EL (cell line): Measurements from ENCODE around the gene PITPNM3.
A peak's percentile ranks its signal among the peaks of the same experiment; 100 is the strongest.

Experiments
- DNase-seq: peaks from one replicate; pipeline ENCODE4 v3.0.0-alpha.2; 2016

PITPNM3 gene

DNA sequence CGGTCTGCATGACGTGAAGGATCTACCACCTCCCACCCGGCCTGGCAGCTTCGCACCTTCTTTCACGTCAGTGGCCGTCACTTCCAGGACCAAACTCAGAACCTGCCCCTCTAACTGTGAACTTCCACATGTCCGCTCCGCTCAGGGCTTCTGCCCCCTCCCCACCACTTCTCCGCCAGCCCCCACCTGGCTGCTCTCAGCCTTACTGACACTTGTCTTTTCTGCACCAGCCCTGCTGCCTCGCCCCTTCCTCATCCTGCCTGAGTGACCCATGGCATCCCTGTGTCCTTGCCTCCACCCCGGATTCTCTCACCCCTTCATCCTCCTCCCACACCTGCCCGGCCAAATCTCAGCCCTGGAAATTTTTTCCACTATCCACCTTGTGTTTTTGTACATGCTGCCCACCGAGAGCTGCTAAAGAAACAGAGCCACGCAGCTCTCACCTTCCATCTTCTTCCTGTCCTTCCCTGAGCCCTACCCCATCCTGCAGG lies 97.8 kb downstream of the PITPNM3 start:
- no peak for DNase-seq

DNA sequence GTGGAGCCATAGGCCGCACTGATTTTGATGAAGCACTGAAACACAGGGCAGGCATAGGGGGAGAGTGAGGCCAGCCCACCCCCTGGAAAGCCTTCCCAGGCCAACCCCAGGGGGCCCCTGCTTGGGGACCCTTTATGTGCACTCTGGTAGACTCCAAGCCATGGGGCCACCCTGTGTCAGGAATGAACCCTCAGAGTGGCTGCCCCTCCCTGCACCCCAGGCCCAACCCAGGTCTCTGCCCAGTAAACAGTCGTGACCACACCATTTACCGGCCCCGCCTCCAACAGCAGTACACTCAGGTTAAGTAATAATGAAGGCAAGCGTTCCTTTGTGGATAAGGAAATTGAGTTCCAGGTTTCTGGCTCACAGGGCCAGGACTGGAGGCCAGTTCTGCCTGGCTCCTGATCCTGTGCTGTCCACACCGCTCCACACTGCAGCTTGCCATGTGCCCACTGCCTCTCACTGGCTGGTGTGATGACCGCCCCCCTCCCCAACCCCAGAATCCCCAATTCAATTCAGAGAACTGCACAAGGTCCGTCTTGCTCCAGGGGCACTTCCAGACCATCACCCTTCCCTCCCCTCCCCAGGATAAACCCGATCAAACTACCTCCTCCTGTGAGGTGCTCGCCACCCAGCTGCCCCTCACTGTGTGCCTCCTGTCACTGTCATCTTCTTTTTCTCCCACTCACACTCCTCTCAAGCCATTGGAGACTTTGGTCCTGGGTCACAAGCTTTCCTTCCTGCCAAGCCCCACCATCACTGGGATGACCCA lies 98.5 kb downstream of the PITPNM3 start:
- no peak for DNase-seq

DNA sequence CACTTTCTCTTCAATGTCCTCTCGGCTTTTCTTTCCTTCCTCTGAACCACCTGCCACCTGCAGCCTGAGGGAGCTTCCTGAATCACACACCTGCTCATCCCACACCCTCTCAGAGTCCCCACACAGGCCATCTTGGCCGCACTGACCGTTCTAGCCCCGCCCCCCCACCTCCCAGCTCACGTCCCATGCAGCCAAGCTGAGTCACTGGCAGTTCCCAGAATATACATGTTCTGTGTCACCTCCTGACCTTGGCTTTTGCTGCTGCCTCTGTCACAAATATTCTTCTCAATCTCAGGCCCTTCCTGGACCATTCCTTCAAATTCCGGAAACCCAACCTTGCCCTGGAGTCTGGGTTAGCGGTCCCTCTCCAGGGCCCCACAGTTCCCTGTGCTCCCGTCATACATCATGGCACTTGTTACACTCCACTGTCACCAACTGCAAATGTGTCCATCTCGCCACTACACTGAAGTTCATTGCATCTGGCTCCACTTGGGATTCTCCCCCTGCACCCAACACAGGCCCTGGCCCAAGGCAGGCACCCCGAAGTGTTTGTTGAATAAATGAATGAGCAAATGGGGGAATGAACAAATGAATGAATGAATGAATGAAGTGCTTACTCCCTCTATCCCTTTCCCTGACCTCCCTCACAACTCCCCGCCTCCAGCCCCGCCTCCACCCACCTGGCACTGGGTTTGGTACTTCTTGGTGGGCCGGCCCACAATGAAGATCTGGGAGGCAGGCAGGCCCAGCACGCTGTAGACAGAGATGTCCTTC lies 99.3 kb downstream of the PITPNM3 start:
- peak; percentile 84 for DNase-seq

DNA sequence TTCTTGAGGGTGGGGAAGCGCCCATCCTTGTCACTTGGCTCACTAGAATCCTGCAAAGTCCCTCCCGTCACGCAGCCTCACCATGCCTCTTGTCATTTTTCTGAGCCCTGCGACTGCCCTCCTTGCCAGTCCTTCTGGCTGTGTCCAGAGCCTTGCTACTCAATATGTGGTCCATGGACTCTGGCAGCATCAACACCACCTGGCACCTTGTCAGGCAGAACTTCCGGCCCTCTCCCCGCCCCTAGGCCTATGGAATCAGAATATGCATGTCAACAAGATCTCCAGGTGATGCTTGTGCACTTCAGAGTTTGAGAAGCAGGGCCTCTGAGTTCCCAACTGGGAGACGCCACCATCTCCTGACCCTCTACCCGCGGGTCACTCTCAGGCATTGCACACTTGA lies 100.0 kb downstream of the PITPNM3 start:
- no peak for DNase-seq

DNA sequence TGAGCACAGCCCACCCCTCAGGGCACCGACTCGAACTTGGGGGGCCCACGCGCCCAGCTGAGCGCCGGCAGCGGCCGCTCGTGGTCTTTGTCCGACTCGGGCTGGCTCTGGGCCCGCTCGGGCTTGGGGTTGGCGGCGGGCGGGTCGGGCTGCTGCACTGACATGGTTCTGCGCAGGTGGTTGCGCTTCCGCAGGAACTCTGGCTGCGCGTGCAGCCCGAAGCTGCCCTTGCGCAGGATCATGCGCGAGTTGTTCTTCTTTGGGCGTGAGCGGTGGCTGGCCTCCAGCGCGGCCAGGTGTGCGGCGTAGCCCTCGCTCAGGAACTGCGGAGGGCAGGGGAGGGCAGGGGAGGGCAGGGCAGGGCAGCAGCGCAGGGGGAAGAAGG lies 101.0 kb downstream of the PITPNM3 start:
- no peak for DNase-seq

DNA sequence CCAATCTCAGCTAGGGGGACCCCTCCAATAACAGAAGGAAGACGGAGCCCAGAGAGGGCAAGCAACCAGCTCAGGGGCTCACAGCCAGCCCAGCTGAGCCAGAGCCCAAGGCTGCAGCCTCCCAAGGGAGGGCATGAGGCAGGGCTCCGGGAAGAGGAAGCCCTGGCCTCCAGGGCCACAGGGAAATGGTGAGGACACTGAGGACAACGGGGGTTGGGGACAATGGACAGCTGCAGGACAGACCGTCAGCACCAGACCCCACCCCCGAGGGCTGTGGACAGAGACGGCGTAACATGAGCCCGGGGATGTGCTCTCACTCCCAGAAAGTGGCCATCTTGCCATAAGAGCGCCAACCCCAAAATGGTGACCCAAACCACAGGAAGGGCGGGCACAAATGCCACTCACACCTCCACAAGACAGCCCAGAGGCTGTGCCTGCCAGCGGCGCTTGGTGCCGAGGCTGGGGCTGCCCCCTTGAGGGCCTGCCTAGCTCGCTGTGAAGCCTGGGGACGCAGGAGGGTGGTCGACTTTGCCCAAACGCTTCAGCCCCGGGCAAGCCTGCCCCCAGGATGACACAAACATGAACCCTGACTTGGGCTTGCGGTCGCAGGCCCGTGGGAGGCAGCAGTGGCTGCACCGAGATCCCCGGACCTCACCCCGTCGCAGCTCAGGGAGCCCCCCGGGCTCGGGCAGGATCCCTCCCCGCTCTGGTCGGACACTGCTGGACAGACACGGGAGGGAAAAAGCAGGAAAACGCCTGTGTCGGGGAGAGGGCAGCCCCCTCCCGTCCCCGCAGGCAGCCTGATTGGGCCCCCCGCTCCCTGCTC lies 101.6 kb downstream of the PITPNM3 start:
- DNase-seq, result no peak

DNA sequence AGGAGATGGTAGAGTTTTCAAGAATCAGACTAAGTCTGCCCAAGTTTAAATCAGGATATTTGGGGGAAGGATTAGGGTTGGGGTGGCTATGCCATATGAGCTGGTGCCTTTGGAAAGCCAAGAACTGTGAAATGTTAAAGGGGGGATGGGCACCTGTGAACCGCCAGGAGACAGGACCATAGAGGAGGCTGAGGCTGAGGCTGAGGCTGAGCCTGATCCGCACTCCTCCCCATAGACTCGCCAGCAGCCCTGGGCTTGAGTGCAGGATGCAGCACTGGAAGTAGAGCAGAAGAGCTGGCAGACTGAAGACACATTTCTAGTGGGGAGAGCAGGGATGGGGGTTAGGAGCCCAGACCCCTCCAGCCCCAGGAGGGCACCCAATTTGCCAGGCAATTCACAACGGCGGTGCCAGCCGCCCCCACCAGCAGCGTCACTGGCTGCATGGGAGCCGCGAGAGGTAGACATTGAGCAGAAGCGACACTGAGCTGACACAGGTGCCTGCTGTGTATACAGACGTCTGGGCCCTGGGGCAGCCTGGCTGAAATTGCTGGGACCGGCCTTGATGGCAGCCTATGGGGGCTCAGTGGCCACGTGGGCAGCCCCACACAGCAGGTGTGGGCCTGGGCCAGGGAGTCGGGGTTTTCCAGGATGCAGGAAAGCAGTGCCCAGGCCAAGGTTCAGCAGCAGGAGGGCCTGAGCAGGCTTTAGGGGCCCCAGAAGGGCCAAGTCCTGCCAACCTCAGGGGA lies 102.9 kb downstream of the PITPNM3 start:
- no peak for DNase-seq

DNA sequence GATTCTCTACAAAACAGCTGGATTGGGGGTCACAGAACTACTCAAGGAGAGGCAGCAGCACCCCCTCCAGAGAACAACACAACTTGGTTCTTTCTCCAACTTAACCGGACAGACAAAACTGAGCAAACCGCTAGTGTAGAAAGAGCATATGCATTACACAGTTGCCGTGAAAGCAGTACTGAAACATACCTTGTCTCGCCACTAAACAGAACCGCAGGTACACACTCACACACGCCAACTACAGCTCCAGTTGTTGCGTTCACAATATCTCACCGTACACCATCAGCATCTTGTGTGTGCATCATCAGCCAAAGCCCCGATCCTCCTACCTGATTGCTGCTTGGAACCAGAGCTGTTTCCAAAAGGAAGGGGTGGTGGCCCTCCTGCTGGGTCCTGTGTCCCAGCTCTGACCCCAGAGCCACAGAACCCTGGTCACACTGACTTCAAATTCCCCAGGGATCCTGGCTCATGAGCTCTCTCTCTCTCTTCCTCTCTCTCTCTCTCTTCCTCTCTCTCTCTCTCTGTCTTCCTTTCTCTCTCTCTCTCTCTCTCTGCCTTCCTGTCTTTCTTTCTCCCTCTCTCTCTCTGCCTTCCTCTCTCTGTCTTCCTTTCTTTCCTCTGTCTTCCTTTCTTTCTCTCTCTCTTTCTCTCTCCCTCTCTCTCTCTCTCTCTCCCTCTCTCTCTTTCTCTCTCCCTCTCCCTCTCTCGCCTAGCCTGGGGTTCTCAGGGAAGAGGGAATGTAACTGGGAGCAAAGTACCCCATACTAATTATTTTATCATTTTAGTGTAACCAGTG lies 103.7 kb downstream of the PITPNM3 start:
- DNase-seq, result no peak

DNA sequence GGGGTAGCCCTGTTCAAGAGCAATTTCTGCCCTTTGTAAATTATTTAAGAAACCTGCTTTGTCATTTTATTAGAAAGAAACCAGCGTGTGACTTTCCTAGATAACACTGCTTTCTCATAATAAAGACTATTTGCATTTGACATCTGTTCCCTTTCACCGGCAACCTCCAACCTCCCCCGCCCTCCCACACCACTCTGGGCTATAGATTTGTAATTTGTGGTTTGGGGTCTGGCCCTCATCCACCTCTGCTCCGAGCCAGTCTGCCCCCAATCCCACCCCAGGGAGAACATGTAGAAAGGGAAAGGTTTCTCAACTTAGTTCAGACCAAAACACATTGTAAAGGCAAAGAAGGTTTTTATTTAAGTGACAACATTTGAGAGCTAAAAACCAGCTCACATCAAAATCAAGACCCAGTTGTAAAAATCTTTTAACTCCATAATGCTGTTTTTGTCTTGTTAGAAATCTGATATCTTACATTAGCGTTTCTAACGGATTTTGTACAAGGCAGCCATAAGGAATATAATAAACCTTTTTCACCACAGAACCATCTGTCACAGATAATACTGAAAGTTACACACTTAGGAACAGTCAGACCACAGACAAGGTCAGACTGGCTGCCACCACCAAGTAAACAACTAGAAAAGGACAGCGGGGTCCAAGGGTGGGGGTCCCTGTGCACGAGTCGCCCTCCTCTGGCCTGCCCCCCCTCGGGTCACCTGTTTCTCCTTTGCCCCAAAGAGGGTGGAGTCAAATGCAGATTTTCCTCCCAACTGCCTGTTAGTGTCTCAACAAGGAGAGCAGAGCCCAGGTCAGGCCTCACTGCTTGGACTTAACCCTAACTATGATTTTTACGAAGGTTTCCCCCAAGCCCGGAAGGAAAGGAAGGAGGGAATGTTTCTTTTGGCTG lies 105.2 kb downstream of the PITPNM3 start:
- DNase-seq, result no peak

DNA sequence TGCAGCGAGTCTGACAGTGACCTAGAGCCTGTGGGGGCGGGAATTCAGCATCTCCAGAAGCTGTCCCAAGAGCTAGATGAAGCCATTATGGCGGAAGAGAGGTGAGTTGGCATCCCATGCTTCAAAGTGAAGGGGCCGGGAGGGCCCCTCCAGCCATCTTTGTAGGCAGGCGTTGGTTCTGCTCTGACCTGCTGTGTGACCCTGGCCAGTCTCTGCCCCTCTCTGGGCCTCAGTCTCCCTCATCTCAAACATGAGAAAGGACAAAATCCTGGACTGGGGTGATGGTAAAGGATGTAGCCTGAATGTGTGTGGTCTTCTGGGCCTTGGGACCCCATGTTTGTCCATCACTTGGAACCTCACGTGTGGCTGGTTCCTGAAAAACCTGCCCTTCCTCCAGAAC lies 107.0 kb downstream of the PITPNM3 start:
- no peak for DNase-seq

DNA sequence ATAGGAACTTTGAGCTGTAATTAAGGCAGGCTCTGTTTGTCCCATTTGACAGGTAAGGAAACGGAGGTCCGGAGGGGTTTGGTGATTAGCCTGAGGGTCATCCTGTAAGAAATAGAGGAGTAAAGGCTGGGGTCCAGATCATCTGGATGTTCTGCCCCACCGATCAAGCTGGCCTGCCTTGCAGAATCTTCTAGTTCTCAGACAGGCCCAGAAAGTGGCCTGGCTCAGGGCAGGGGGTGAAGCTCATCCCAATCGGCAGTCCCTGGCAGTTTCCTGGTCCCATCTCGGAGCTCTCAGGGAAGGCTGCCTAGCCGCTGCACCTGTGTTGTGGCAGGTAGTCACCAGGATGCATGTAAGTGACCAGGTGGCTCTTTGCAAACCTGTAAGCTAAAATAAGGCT lies 107.9 kb downstream of the PITPNM3 start:
- no peak for DNase-seq

DNA sequence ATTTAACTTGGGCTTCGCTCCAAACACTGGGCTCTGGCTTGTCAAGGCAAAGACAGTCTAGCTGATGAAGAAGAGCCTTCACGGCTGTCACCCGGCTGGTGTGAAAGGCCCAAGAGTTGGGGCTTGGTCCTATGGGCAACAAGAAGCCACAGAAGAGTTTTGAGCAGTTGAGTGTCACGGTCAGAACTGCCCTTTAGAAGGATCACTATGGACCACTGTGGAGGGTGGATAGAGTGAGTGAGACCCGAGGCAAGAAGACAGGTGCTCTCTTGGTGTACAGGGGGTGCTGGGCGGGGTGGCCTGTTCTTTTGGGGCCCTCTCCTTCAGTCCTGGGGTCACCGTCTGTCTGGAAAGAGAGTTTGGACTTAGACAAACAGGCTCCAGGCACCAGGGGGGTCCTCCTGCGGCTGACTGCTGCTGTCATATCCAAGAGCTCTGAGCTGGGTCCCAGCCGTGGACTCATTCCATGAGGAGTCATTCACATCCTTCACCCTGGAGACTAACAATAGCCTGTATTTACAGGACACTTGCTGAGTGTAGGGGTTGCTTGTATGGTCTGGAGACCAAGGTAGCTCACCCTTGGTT lies 109.7 kb downstream of the PITPNM3 start:
- no peak for DNase-seq

DNA sequence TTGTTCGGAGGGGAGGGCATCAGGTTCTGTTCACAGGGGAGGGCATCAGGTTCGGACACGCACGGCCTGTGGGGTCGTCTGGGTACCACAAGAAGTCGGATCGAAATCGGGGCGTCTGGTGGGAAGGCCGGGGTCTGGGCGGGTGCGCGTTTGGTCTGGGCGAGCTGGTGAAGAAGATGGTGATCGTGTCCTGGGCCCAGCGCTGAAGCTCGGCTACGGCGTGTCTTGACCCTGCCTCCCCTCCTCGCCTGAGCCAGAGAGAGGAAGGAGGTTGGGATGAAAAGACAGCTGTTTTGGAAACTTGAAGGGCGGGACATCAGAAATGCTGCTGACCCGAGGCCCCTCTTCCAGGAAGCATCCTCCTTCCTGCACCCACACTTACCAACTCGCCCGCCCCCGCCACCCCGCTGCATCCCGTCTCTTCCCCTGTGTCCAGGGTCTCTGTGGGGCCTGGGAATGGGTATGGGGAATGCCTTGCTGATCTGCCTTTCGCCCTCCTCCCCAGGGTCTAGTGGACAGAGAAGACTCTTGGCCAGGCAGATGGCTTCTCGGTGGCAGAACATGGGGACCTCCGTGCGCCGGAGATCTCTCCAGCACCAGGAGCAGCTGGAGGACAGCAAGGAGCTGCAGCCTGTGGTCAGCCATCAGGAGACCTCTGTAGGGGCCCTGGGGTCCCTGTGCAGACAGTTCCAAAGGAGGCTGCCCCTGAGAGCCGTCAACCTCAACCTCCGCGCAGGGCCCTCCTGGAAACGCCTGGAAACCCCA lies 111.6 kb downstream of the PITPNM3 start:
- DNase-seq, result no peak

DNA sequence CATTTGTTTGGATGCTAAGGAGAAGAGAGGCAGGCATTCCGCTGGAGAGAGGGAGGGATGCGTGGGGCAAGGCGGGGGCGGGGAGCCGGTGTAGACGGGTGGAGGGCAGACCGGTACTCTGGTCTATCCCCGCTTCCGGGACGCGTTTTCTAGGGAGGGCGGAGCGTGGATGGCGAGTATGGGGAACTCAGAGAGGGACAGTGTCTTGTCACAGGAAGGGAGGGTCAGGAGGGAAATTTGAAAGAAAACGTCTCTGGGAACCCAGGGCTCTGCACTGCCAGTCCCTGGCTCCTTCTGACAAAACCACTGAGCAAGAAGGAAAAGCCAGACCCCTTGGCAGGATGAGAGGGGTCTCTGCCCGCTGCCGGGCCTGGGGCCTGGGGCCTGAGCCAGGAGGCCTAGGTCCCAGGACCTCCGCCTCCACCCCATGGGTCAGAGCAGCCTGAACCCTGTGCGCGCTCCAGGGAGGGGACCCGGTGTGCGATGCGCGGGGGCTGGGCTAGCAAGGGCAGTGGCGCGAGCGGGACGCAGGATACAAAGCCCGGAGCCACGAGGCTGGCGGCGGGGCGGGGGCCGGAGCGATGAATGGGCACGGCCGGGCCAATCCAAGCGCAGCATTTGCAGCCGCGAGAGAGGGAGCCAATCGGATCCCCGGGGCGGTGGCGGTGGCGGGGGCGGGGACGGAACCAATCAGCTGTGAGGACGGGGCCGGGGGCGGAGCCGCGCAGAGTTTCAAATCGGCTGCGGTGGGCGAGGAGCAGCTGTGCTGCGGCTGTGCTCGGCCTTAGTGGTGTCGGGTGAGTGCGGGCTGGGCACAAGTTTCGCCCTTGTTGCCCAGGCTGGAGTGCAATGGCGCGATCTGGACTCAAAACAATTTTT lies 112.4 kb downstream of the PITPNM3 start, which contains the start of gene PIMREG:
TSS of gene PIMREG (plus strand) at position 764 of the 879 bp plus-strand sequence. CDS start 656 bp downstream, outside the sequence.
- peak; percentile 96 for DNase-seq

DNA sequence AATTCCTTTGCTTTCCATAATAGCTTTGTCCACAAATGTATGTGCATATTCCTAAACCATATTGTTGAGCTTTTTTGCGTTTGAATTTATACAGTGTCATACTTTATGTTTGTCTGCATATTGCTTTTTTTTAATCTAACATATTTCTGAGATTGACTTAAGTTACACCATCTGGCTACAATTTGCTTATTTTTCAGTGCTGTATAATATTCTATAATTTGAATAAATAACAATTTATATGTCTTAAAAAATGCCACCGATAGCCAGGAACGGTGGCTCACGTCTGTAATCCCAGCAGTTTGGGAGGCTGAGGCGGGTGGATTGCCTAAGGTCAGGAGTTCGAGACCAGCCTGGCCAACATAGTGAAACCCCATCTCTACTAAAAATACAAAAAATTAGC lies 113.6 kb downstream of the PITPNM3 start:
- DNase-seq, result no peak

DNA sequence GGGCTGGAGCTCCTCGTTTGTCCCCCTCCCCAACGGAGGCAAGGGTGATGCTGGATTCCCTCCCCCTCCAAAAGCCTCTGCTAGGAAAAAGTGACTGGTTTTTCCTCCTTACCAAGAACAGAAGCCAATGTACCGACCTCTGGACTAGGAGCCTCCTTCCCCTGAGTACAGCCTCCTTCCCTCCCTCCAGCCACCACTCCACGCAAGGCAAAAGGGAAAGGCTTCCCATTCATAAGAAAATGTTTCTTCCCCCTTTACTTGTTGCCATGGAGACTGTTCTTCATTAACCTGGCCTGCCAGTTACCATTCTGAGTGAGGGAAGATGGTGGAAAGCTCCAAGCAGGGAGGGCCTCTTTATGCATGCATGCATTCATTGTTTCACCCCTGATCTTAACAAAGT lies 116.4 kb downstream of the PITPNM3 start:
- DNase-seq, result no peak

DNA sequence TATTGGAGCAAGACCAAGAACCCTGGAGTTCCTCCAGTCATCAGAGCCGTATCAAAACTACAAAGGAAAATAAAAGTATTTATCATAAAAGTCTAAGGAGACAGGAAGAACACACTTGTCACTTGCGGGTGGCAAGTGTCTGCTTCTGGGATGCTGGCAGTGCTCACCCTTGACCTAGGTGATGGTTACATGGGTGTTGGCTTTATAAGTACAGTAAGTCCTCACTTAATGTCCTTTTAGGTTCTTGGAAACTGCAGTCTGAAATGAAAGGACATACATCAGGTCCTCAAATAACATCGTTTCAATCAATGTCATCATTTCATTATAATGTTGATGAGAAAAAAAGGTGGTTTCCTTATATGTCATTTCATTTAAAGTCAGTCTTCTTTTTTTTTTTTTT lies 118.4 kb downstream of the PITPNM3 start:
- DNase-seq, result no peak

DNA sequence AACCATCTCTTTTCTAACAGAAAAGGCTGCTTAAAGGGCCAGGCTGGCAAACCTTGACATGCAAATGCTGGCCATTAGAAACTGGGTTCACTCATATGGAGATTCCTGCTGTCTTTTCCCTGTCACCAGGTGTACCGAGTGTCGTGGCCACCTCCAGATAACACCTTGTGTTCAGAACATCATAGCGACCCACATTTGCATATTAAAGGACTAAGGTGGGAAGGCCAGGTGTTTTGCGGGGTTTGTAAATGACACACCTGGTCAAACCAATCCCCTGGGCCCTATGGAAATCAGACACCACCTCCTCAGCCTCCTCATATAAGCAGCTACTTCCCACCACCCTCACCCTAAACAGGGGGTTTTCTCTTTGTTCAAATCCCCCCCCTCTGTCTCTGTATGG lies 118.9 kb downstream of the PITPNM3 start:
- DNase-seq, result no peak
